Measurements from ENCODE around the gene CLEC4M.

Gene CLEC4M

GRCh38 chr19:7762719-7763293, at the start of gene CLEC4M:
Gene CLEC4M, plus strand, starts transcription at chr19:7763243. Its CDS starts 24 bp downstream, at chr19:7763267.
- no peak within 1 kb of the TSS for H3K27ac ChIP-seq (ENCODE audit: poor library complexity, severe bottlenecking)
- H3K36me3 ChIP-seq (ENCODE audit: low read depth): no peaks in the 10 kb centered on the region
- no peaks in the 10 kb centered on the region for H3K4me1 ChIP-seq (ENCODE audit: insufficient read depth, poor library complexity, severe bottlenecking)
- H3K27me3 ChIP-seq (ENCODE audit: insufficient read depth, poor library complexity, severe bottlenecking): no peaks in the 10 kb centered on the region
- DNase-seq (ENCODE audit: low spot score): no peak
- TF ChIP-seq CTCF (IDR thresholded peaks at IDR 0.05; ENCODE audit: poor library complexity, severe bottlenecking): no peak
- no peak for ATAC-seq (ENCODE audit: low read depth)
- peaks cover 9% of the 10 kb centered on the region for H3K9me3 ChIP-seq (ENCODE audit: severe bottlenecking)
- H3K4me3 ChIP-seq (ENCODE audit: severe bottlenecking): no peak within 1 kb of the TSS

- no peaks in the 10 kb centered on the region for H3K4me1 ChIP-seq (ENCODE audit: insufficient read depth, poor library complexity, severe bottlenecking)
- no peak for ATAC-seq (ENCODE audit: low read depth)
- no peak for DNase-seq (ENCODE audit: low spot score)
These were observed 47.4 kb upstream of the CLEC4M start for GRCh38 chr19:7715671-7716070.

GRCh38 chr19:7716762-7717161, 46.3 kb upstream of the CLEC4M start:
- no peaks in the 10 kb centered on the region for H3K4me1 ChIP-seq (ENCODE audit: insufficient read depth, poor library complexity, severe bottlenecking)
- no peak for DNase-seq (ENCODE audit: low spot score)

More at GRCh38 chr19:7715671-7716070, 47.4 kb upstream of the CLEC4M start:
- no peaks in the 10 kb centered on the region for H3K9me3 ChIP-seq (ENCODE audit: severe bottlenecking)
- no peaks in the 10 kb centered on the region for H3K27me3 ChIP-seq (ENCODE audit: insufficient read depth, poor library complexity, severe bottlenecking)
- H3K27ac ChIP-seq (ENCODE audit: poor library complexity, severe bottlenecking): no peak overlapping the region
- TF ChIP-seq CTCF (IDR thresholded peaks at IDR 0.05; ENCODE audit: poor library complexity, severe bottlenecking): no peak
- H3K4me3 ChIP-seq (ENCODE audit: severe bottlenecking): no peak overlapping the region
- no peaks in the 10 kb centered on the region for H3K36me3 ChIP-seq (ENCODE audit: low read depth)

GRCh38 chr19:7718668-7719067, 44.4 kb upstream of the CLEC4M start:
- no peak for TF ChIP-seq CTCF (IDR thresholded peaks at IDR 0.05; ENCODE audit: poor library complexity, severe bottlenecking)
- Histone ChIP-seq H3K4me3 (ENCODE audit: severe bottlenecking) (no peak overlapping the region), H3K9me3 (ENCODE audit: severe bottlenecking) (no peaks in the 10 kb centered on the region), H3K36me3 (ENCODE audit: low read depth) (no peaks in the 10 kb centered on the region), H3K27ac (ENCODE audit: poor library complexity, severe bottlenecking) (no peak overlapping the region), H3K27me3 (ENCODE audit: insufficient read depth, poor library complexity, severe bottlenecking) (no peaks in the 10 kb centered on the region), H3K4me1 (ENCODE audit: insufficient read depth, poor library complexity, severe bottlenecking) (no peaks in the 10 kb centered on the region)
- no peak for ATAC-seq (ENCODE audit: low read depth)
- DNase-seq (ENCODE audit: low spot score): no peak

More at GRCh38 chr19:7716762-7717161, 46.3 kb upstream of the CLEC4M start:
- Histone ChIP-seq H3K36me3 (ENCODE audit: low read depth) (no peaks in the 10 kb centered on the region), H3K4me3 (ENCODE audit: severe bottlenecking) (no peak overlapping the region), H3K27ac (ENCODE audit: poor library complexity, severe bottlenecking) (no peak overlapping the region), H3K9me3 (ENCODE audit: severe bottlenecking) (no peaks in the 10 kb centered on the region), H3K27me3 (ENCODE audit: insufficient read depth, poor library complexity, severe bottlenecking) (no peaks in the 10 kb centered on the region)
- no peak for ATAC-seq (ENCODE audit: low read depth)
- TF ChIP-seq CTCF (IDR thresholded peaks at IDR 0.05; ENCODE audit: poor library complexity, severe bottlenecking): no peak

- H3K27me3 ChIP-seq (ENCODE audit: insufficient read depth, poor library complexity, severe bottlenecking): no peaks in the 10 kb centered on the region
- H3K9me3 ChIP-seq (ENCODE audit: severe bottlenecking): no peaks in the 10 kb centered on the region
- no peak for ATAC-seq (ENCODE audit: low read depth)
- no peak for TF ChIP-seq CTCF (IDR thresholded peaks at IDR 0.05; ENCODE audit: poor library complexity, severe bottlenecking)
- H3K27ac ChIP-seq (ENCODE audit: poor library complexity, severe bottlenecking): no peak overlapping the region
- no peak overlapping the region for H3K4me3 ChIP-seq (ENCODE audit: severe bottlenecking)
- no peaks in the 10 kb centered on the region for H3K36me3 ChIP-seq (ENCODE audit: low read depth)
- no peak for DNase-seq (ENCODE audit: low spot score)
- no peaks in the 10 kb centered on the region for H3K4me1 ChIP-seq (ENCODE audit: insufficient read depth, poor library complexity, severe bottlenecking)
These were observed 42.7 kb upstream of the CLEC4M start for GRCh38 chr19:7720351-7720750.

Data from RWPE2 (cell line).